Suprapubic skin (tissue), 3 donors: ENCODE results near the gene ATAD3A.

Experiments used
- CTCF ChIP-seq, 2 donors: fragments of 200-600 bp in 1 of 2; fragments of 450-650 bp in 1 of 2; sonication (generic) in 1 of 2; IDR thresholded peaks; one replicate each; pipeline ENCODE4 v1.5.1; 2016 to 2019; ENCODE audit warnings: antibody characterized with exemption in 2 of 2, mild to moderate bottlenecking in 1 of 2, moderate library complexity in 1 of 2
- POLR2A ChIP-seq, 2 donors: fragments of 450-650 bp; IDR thresholded peaks; one replicate each; pipeline ENCODE4 v1.6.1; 2017; ENCODE audit warnings: antibody characterized with exemption in 2 of 2, mild to moderate bottlenecking in 2 of 2, moderate library complexity in 2 of 2

GRCh38 chr1:1534401-1535154, 22.6 kb downstream of the ATAD3A start:
- TF ChIP-seq CTCF (IDR thresholded peaks at IDR 0.05) = no peak
- no peak for TF ChIP-seq POLR2A (IDR thresholded peaks at IDR 0.05)
